Mesenchymal stem cell (in vitro differentiated cells and primary cell): ENCODE measurements around the gene PITPNM3.

ENCODE experiments used
- DNase-seq: peaks from one replicate; pipeline ENCODE4 v3.0.0-alpha.2; 2013
- H2AFZ ChIP-seq: one replicate; pipeline ENCODE4 v1.6.1; 2013; ENCODE audit warnings: low read depth, mild to moderate bottlenecking, control low read depth, inconsistent platforms, low read length, moderate library complexity
- H2AK5ac ChIP-seq: 2 replicates; pipeline ENCODE4 v1.6.1; 2013; ENCODE audit warnings: low read length, moderate library complexity, mild to moderate bottlenecking, inconsistent platforms; ENCODE audit not compliant: severe bottlenecking
- H2BK120ac ChIP-seq: one replicate; pipeline ENCODE4 v1.6.1; 2013; ENCODE audit warnings: low read depth, mild to moderate bottlenecking, inconsistent platforms, low read length, moderate library complexity
- H2BK12ac ChIP-seq, 2 experiments: one replicate each; pipeline ENCODE4 v1.6.1; 2013; ENCODE audit warnings: inconsistent platforms in 2 of 2, low read length in 2 of 2, mild to moderate bottlenecking in 2 of 2, moderate library complexity in 2 of 2, control low read depth in 1 of 2
- H2BK15ac ChIP-seq: one replicate; pipeline ENCODE4 v1.6.1; 2013; ENCODE audit warnings: mild to moderate bottlenecking, low read depth, inconsistent platforms; ENCODE audit not compliant: poor library complexity, severe bottlenecking
- H2BK5ac ChIP-seq: 2 replicates; pipeline ENCODE4 v1.6.1; 2013; ENCODE audit warnings: low read depth, mild to moderate bottlenecking, low read length, control low read depth, inconsistent platforms; ENCODE audit not compliant: poor library complexity, severe bottlenecking
- H3K14ac ChIP-seq, 2 experiments: one replicate each; pipeline ENCODE4 v1.6.1; 2013; ENCODE audit warnings: inconsistent platforms in 2 of 2, low read length in 2 of 2, control low read depth in 1 of 2, mild to moderate bottlenecking in 1 of 2, moderate library complexity in 1 of 2
- H3K18ac ChIP-seq, 2 experiments: one replicate each; pipeline ENCODE4 v1.6.1; 2013; ENCODE audit warnings: inconsistent platforms in 2 of 2, low read length in 2 of 2, control low read depth in 1 of 2, low read depth in 1 of 2, mild to moderate bottlenecking in 1 of 2
- H3K23ac ChIP-seq, 2 experiments: one replicate each; pipeline ENCODE4 v1.6.1; 2013; ENCODE audit warnings: inconsistent platforms in 2 of 2, low read length in 2 of 2, mild to moderate bottlenecking in 2 of 2, moderate library complexity in 2 of 2, control low read depth in 1 of 2
- H3K27ac ChIP-seq: 2 replicates; pipeline ENCODE4 v1.5.1; 2013; ENCODE audit warnings: mild to moderate bottlenecking, moderate library complexity, low read length, control low read depth, inconsistent platforms; ENCODE audit not compliant: poor library complexity, severe bottlenecking
- H3K27me3 ChIP-seq, 2 experiments: 2 replicates each; pipeline versions ENCODE4 v1.6.1 to v1.7.0; 2013; ENCODE audit warnings: low read length in 2 of 2, mild to moderate bottlenecking in 2 of 2, moderate library complexity in 2 of 2, control low read depth in 1 of 2, inconsistent platforms in 1 of 2; ENCODE audit not compliant: control insufficient read depth in 1 of 2, insufficient read depth in 1 of 2
- H3K36me3 ChIP-seq, 2 experiments: 2 replicates each; pipeline versions ENCODE4 v1.6.1 to v1.7.0; 2013; ENCODE audit warnings: low read length in 2 of 2, control low read depth in 1 of 2, inconsistent platforms in 1 of 2, low read depth in 1 of 2, mild to moderate bottlenecking in 1 of 2; ENCODE audit not compliant: insufficient read depth in 2 of 2, control insufficient read depth in 1 of 2
- H3K4ac ChIP-seq, 2 experiments: one replicate each; pipeline ENCODE4 v1.6.1; 2013; ENCODE audit warnings: inconsistent platforms in 2 of 2, low read length in 2 of 2, mild to moderate bottlenecking in 2 of 2, moderate library complexity in 2 of 2, control low read depth in 1 of 2, low read depth in 1 of 2
- H3K4me1 ChIP-seq: 2 replicates; pipeline ENCODE4 v1.6.1; 2013; ENCODE audit warnings: low read depth, low read length, control low read depth; ENCODE audit not compliant: control insufficient read depth, insufficient read depth
- H3K4me2 ChIP-seq: 2 replicates; pipeline ENCODE4 v1.6.1; 2013; ENCODE audit warnings: low read length, mild to moderate bottlenecking, inconsistent platforms; ENCODE audit not compliant: poor library complexity, severe bottlenecking
- H3K4me3 ChIP-seq, 2 experiments: 2 replicates each; pipeline versions ENCODE4 v1.5.1 to v1.7.0; 2013; ENCODE audit warnings: low read length in 2 of 2, mild to moderate bottlenecking in 2 of 2, control low read depth in 1 of 2, low read depth in 1 of 2; ENCODE audit not compliant: insufficient read depth in 1 of 2
- H3K79me1 ChIP-seq: replicated peaks from 2 replicates; pipeline ENCODE4 v1.6.1; 2013; ENCODE audit warnings: mild to moderate bottlenecking, control low read depth, low read length, inconsistent platforms; ENCODE audit not compliant: poor library complexity, severe bottlenecking
- H3K9ac ChIP-seq: 2 replicates; pipeline ENCODE4 v1.7.0; 2013; ENCODE audit warnings: mild to moderate bottlenecking, low read length, moderate library complexity
- H3K9me3 ChIP-seq: 2 replicates; pipeline ENCODE4 v1.7.0; 2013; ENCODE audit warnings: mild to moderate bottlenecking, low read length; ENCODE audit not compliant: control insufficient read depth
- H4K8ac ChIP-seq: one replicate; pipeline ENCODE4 v1.6.1; 2013; ENCODE audit warnings: inconsistent platforms, mild to moderate bottlenecking, low read length, moderate library complexity
- H4K91ac ChIP-seq: one replicate; pipeline ENCODE4 v1.6.1; 2013; ENCODE audit warnings: mild to moderate bottlenecking, low read length, inconsistent platforms
- WGBS: methylation state at CpG from one replicate; pipeline ENCODE4 v1.1.7; 2013; ENCODE audit warnings: mixed read lengths; 5-methylcytosine and 5-hydroxymethylcytosine counted together

The PITPNM3 gene

DNA sequence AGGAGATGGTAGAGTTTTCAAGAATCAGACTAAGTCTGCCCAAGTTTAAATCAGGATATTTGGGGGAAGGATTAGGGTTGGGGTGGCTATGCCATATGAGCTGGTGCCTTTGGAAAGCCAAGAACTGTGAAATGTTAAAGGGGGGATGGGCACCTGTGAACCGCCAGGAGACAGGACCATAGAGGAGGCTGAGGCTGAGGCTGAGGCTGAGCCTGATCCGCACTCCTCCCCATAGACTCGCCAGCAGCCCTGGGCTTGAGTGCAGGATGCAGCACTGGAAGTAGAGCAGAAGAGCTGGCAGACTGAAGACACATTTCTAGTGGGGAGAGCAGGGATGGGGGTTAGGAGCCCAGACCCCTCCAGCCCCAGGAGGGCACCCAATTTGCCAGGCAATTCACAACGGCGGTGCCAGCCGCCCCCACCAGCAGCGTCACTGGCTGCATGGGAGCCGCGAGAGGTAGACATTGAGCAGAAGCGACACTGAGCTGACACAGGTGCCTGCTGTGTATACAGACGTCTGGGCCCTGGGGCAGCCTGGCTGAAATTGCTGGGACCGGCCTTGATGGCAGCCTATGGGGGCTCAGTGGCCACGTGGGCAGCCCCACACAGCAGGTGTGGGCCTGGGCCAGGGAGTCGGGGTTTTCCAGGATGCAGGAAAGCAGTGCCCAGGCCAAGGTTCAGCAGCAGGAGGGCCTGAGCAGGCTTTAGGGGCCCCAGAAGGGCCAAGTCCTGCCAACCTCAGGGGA is 102.9 kb downstream of the PITPNM3 start:
- Histone ChIP-seq H3K36me3 (peaks cover 0 to 16% of the 10 kb centered on the region in 2 experiments), H2AFZ (no peak overlapping the region), H3K27ac (no peak overlapping the region), H2BK120ac (no peak overlapping the region), H4K91ac (no peak overlapping the region), H3K9me3 (no peaks in the 10 kb centered on the region), H3K9ac (no peak overlapping the region), H4K8ac (no peak overlapping the region), H2BK5ac (no peak overlapping the region), H2BK15ac (peak overlapping the region; percentile 17), H3K27me3 (peaks cover 8 to 34% of the 10 kb centered on the region in 2 experiments), H3K4me3 (no peak overlapping the region), H2BK12ac (no peak overlapping the region), H3K4ac (no peak overlapping the region), H3K14ac (no peak overlapping the region), H3K18ac (no peak overlapping the region), H3K4me1 (peaks cover 21% of the 10 kb centered on the region), H3K4me2 (no peak overlapping the region), H3K79me1 (no peaks in the 10 kb centered on the region), H2AK5ac (no peak overlapping the region), H3K23ac (no peak overlapping the region)
- 81% methylated on average over 13 of the region's 14 CpGs for WGBS
- no peak for DNase-seq

DNA sequence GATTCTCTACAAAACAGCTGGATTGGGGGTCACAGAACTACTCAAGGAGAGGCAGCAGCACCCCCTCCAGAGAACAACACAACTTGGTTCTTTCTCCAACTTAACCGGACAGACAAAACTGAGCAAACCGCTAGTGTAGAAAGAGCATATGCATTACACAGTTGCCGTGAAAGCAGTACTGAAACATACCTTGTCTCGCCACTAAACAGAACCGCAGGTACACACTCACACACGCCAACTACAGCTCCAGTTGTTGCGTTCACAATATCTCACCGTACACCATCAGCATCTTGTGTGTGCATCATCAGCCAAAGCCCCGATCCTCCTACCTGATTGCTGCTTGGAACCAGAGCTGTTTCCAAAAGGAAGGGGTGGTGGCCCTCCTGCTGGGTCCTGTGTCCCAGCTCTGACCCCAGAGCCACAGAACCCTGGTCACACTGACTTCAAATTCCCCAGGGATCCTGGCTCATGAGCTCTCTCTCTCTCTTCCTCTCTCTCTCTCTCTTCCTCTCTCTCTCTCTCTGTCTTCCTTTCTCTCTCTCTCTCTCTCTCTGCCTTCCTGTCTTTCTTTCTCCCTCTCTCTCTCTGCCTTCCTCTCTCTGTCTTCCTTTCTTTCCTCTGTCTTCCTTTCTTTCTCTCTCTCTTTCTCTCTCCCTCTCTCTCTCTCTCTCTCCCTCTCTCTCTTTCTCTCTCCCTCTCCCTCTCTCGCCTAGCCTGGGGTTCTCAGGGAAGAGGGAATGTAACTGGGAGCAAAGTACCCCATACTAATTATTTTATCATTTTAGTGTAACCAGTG is 103.7 kb downstream of the PITPNM3 start:
- Histone ChIP-seq H2BK12ac (peak overlapping the region in 1 of 2 experiments; percentile 10), H3K23ac (no peak overlapping the region), H2BK120ac (no peak overlapping the region), H3K9ac (no peak overlapping the region), H3K79me1 (no peaks in the 10 kb centered on the region), H3K4me2 (no peak overlapping the region), H3K4ac (no peak overlapping the region), H3K18ac (no peak overlapping the region), H2AFZ (no peak overlapping the region), H3K4me1 (peaks cover 21% of the 10 kb centered on the region), H2BK15ac (no peak overlapping the region), H2AK5ac (no peak overlapping the region), H3K27me3 (peaks cover 8 to 31% of the 10 kb centered on the region in 2 experiments), H3K27ac (no peak overlapping the region), H3K4me3 (no peak overlapping the region), H3K36me3 (peaks cover 0 to 17% of the 10 kb centered on the region in 2 experiments), H4K91ac (peak overlapping the region; percentile 4), H2BK5ac (no peak overlapping the region), H3K14ac (no peak overlapping the region), H4K8ac (no peak overlapping the region), H3K9me3 (no peaks in the 10 kb centered on the region)
- WGBS, result 94% methylated on average over 9 of the region's 10 CpGs
- DNase-seq, result no peak

DNA sequence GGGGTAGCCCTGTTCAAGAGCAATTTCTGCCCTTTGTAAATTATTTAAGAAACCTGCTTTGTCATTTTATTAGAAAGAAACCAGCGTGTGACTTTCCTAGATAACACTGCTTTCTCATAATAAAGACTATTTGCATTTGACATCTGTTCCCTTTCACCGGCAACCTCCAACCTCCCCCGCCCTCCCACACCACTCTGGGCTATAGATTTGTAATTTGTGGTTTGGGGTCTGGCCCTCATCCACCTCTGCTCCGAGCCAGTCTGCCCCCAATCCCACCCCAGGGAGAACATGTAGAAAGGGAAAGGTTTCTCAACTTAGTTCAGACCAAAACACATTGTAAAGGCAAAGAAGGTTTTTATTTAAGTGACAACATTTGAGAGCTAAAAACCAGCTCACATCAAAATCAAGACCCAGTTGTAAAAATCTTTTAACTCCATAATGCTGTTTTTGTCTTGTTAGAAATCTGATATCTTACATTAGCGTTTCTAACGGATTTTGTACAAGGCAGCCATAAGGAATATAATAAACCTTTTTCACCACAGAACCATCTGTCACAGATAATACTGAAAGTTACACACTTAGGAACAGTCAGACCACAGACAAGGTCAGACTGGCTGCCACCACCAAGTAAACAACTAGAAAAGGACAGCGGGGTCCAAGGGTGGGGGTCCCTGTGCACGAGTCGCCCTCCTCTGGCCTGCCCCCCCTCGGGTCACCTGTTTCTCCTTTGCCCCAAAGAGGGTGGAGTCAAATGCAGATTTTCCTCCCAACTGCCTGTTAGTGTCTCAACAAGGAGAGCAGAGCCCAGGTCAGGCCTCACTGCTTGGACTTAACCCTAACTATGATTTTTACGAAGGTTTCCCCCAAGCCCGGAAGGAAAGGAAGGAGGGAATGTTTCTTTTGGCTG is 105.2 kb downstream of the PITPNM3 start:
- Histone ChIP-seq H3K27ac (no peak overlapping the region), H3K27me3 (peaks cover 8 to 25% of the 10 kb centered on the region in 2 experiments), H3K9me3 (no peaks in the 10 kb centered on the region), H3K14ac (no peak overlapping the region), H3K18ac (no peak overlapping the region), H2BK15ac (no peak overlapping the region), H3K23ac (no peak overlapping the region), H3K36me3 (peaks cover 0 to 22% of the 10 kb centered on the region in 2 experiments), H3K4ac (no peak overlapping the region), H2AFZ (no peak overlapping the region), H2BK12ac (no peak overlapping the region), H3K4me2 (no peak overlapping the region), H3K4me1 (peaks cover 10% of the 10 kb centered on the region), H3K79me1 (peaks cover 5% of the 10 kb centered on the region), H2BK5ac (no peak overlapping the region), H2AK5ac (no peak overlapping the region), H4K8ac (no peak overlapping the region), H3K4me3 (no peak overlapping the region), H4K91ac (no peak overlapping the region), H3K9ac (no peak overlapping the region), H2BK120ac (no peak overlapping the region)
- no peak for DNase-seq
- WGBS, result 83% methylated on average over 7 of the region's 12 CpGs
